Adrenal gland (tissue), 12 donors: ENCODE measurements around the gene HS3ST5. TPM values are rescaled to one million over a fixed set of nuclear protein-coding genes. Genes with fewer than 3 reads are reported as not detected.

ENCODE experiments used
- DNase-seq, 7 donors: peaks; one replicate each; pipeline ENCODE4 v3.0.0-alpha.2; 2019 to 2020
- H3K27ac ChIP-seq, 5 donors: fragments of 200-600 bp; sonication (generic) in 4 of 5; 1 replicate in 3 of 5; 2 replicates in 2 of 5; pipeline versions ENCODE4 v1.5.1 to v1.8.0; 2016 to 2020; ENCODE audit warnings: mild to moderate bottlenecking in 1 of 5
- H3K27me3 ChIP-seq: fragments of 200-600 bp; 2 replicates; pipeline ENCODE4 v1.8.0; 2021
- H3K36me3 ChIP-seq, 2 donors: fragments of 200-600 bp; replicated peaks in 1 of 2; 1 replicate in 1 of 2; 2 replicates in 1 of 2; pipeline versions ENCODE4 v1.5.1 to v1.8.0; 2018 to 2022
- H3K4me1 ChIP-seq, 2 donors: fragments of 200-600 bp; replicated peaks in 1 of 2; 1 replicate in 1 of 2; 2 replicates in 1 of 2; pipeline versions ENCODE4 v1.5.1 to v1.8.0; 2018 to 2021
- H3K4me3 ChIP-seq, 4 donors: fragments of 200-600 bp; sonication (generic) in 3 of 4; one replicate each; pipeline ENCODE4 v1.5.1; 2016 to 2018
- H3K9me3 ChIP-seq, 3 donors: fragments of 200-600 bp; sonication (generic) in 1 of 3; replicated peaks in 1 of 3; 1 replicate in 2 of 3; 2 replicates in 1 of 3; pipeline versions ENCODE4 v1.5.1 to v1.8.0; 2016 to 2021
- CTCF ChIP-seq, 6 experiments: fragments of 450-650 bp in 4 of 6; fragments of 200-600 bp in 2 of 6; sonication (generic) in 1 of 6; IDR thresholded peaks; 1 replicate in 5 of 6; 2 replicates in 1 of 6; pipeline versions ENCODE4 v1.5.1 to v1.8.0; 2016 to 2021; ENCODE audit warnings: antibody characterized with exemption in 6 of 6, mild to moderate bottlenecking in 2 of 6, moderate library complexity in 1 of 6
- POLR2A ChIP-seq, 2 donors: fragments of 450-650 bp; IDR thresholded peaks; one replicate each; pipeline ENCODE4 v1.6.1; 2017; ENCODE audit warnings: antibody characterized with exemption in 2 of 2, mild to moderate bottlenecking in 2 of 2, moderate library complexity in 1 of 2
- WGBS, 4 donors: extraction: QIAGEN DNeasy Blood & Tissue Kit in 2 of 4; methylation state at CpG; one replicate each; pipeline versions ENCODE4 v1.1.5 to v1.1.7; 2013 to 2017; 5-methylcytosine and 5-hydroxymethylcytosine counted together
- intact Hi-C, 2 donors: fragments of 100-400 bp; cut with DNase I; formaldehyde crosslinking; loops; one replicate each; pipeline versions ENCODE4 v1.14.1 to v1.15.0; 2022 to 2023
- polyA plus RNA-seq, 3 donors: library from polyadenylated mRNA; stranded (reverse); fragments of 200-250 nt in 2 of 3; fragments of 350-450 nt in 1 of 3; fragmentation: Illumina TruSeq in 1 of 3; extraction: RNeasy Lipid Tissue Mini Kit (QIAGEN cat#74804) in 1 of 3; gene quantifications; one replicate each; pipeline ENCODE4 v1.2.3, GENCODE V29; 2013 to 2014
- total RNA-seq, 9 donors: library from RNA; depleted of rRNA in 4 of 9; stranded (reverse); fragments of >200 nt in 4 of 9; fragments of 120-200 nt in 1 of 9; fragmentation: NEBNext Ultra II Directional in 1 of 9; extraction: Animal tissue kit (Norgen Biotek cat#: 25700) in 1 of 9; gene quantifications; one replicate each; pipeline versions ENCODE4 v1.1.0 to v1.2.4, GENCODE V29; 2013 to 2023
- donor health status: healthy with polysubstance abuse.
- donor health status: Bipolar disorder and iron deficiency.
- donor health status: DM: yes; HTN: yes; CAD: no.
- donor health status: DM: no; HTN: no; CAD: no.
- donor health status: DM: no; HTN: no; CAD: no.
- donor health status: DM: yes; HTN: yes; CAD: no.

HS3ST5 gene
- total and polyA plus RNA-seq, 12 donors, result 0.04 to 0.78 (median 0.24) TPM; not detected in 5

GRCh38 chr6:114121913-114122662 lies 220.7 kb downstream of the HS3ST5 start:
- intact Hi-C loops, result no loop called here
- Histone ChIP-seq H3K27me3 (no peaks in the 10 kb centered on the region), H3K36me3 (no peaks in the 10 kb centered on the region), H3K27ac (no peak overlapping the region), H3K4me1 (no peaks in the 10 kb centered on the region), H3K4me3 (no peak overlapping the region), H3K9me3 (peaks cover 0 to 6% (median 0%) of the 10 kb centered on the region in 3 donors)
- no peak for DNase-seq
- TF ChIP-seq CTCF (IDR thresholded peaks at IDR 0.05) (no peak), POLR2A (IDR thresholded peaks at IDR 0.05) (no peak)
- 75 to 90% (median 83%) methylated on average over 5 of the region's 5 CpGs for WGBS, 4 donors

DNA sequence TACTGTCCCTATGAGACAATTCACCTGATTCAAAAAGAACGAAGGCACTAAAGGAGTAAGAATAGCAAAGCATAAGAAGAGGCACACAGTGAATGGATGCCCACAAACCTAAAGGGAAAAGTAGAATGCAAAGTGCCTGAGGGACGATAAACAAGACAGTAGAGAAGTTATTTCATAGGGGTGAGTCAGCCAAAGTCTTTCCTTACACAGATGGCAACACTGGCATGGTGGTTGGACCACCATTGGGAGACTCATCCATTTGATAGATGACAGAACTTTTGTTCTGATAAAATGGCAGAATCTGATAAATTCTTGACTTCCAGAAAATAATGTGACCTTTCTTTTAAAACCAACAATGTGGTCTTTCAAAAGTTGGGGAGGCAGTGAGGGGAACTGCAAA lies 223.8 kb downstream of the HS3ST5 start:
- Histone ChIP-seq H3K9me3 (peaks cover 0 to 6% (median 0%) of the 10 kb centered on the region in 3 donors), H3K4me1 (no peaks in the 10 kb centered on the region), H3K27ac (no peak overlapping the region), H3K27me3 (no peaks in the 10 kb centered on the region), H3K36me3 (no peaks in the 10 kb centered on the region), H3K4me3 (no peak overlapping the region)
- TF ChIP-seq POLR2A (IDR thresholded peaks at IDR 0.05) (no peak), CTCF (IDR thresholded peaks at IDR 0.05) (no peak)
- intact Hi-C loops, result loop anchor here in 1 of 2 donors (10.0 kb wide), 1 partner anchor 134 kb away; no protein-coding TSS in a partner anchor
- no peak for DNase-seq
- 62 to 79% (median 65%) methylated on average over 2 of the region's 2 CpGs for WGBS, 4 donors

GRCh38 chr6:114115652-114116051 lies 227.2 kb downstream of the HS3ST5 start:
- 44 to 88% (median 79%) methylated on average over 1 of the region's 1 CpG for WGBS, 4 donors
- no peaks in the 10 kb centered on the region for H3K36me3 ChIP-seq

More at GRCh38 chr6:114115652-114116051, 227.2 kb downstream of the HS3ST5 start:
- H3K9me3 ChIP-seq, result peaks cover 0 to 6% (median 0%) of the 10 kb centered on the region in 3 donors
- no peaks in the 10 kb centered on the region for H3K27me3 ChIP-seq
- no peak overlapping the region for H3K4me3 ChIP-seq
- H3K27ac ChIP-seq, result no peak overlapping the region
- intact Hi-C loops, result loop anchor here in 1 of 2 donors (10.0 kb wide), 1 partner anchor 131 kb away; no protein-coding TSS in a partner anchor
- H3K4me1 ChIP-seq, result no peaks in the 10 kb centered on the region
- DNase-seq, result no peak
- TF ChIP-seq POLR2A (IDR thresholded peaks at IDR 0.05) (no peak), CTCF (IDR thresholded peaks at IDR 0.05) (no peak)
